ENCODE results near the gene FOXL2NB.

- TF ChIP-seq CTCF (IDR thresholded peaks at IDR 0.05), result no peak
- no peak for TF ChIP-seq POLR2A (IDR thresholded peaks at IDR 0.05)
Observed at GRCh38 chr3:138919325-138919724, 27.7 kb upstream of the FOXL2NB start.
